Immature natural killer cell (primary cell): ENCODE measurements around the gene SOS2. TPM values are rescaled to one million over a fixed set of nuclear protein-coding genes. Genes with fewer than 3 reads are reported as not detected.

Experiments used
- DNase-seq, 3 donors: peaks; one replicate each; pipeline ENCODE4 v3.0.0; 2022; ENCODE audit warnings: mixed read lengths in 1 of 3
- H3K27ac Mint-ChIP-seq, 6 donors: one replicate each; pipeline ENCODE4 v1.8.0; 2020; ENCODE audit warnings: mixed read lengths in 6 of 6, mild to moderate bottlenecking in 5 of 6, inconsistent platforms in 4 of 6, moderate library complexity in 3 of 6
- H3K27me3 Mint-ChIP-seq, 3 donors: one replicate each; pipeline ENCODE4 v1.8.0; 2020 to 2021; ENCODE audit warnings: low read depth in 3 of 3, mild to moderate bottlenecking in 3 of 3, mixed read lengths in 3 of 3, moderate library complexity in 3 of 3, inconsistent platforms in 1 of 3
- H3K36me3 Mint-ChIP-seq, 3 donors: one replicate each; pipeline ENCODE4 v1.8.0; 2020; ENCODE audit warnings: mixed read lengths in 3 of 3, inconsistent platforms in 2 of 3, mild to moderate bottlenecking in 2 of 3
- H3K4me1 Mint-ChIP-seq, 2 donors: one replicate each; pipeline ENCODE4 v1.8.0; 2020; ENCODE audit warnings: inconsistent platforms in 2 of 2, mild to moderate bottlenecking in 2 of 2, mixed read lengths in 2 of 2, moderate library complexity in 1 of 2
- H3K4me3 Mint-ChIP-seq, 5 donors: one replicate each; pipeline ENCODE4 v1.8.0; 2020; ENCODE audit warnings: mild to moderate bottlenecking in 5 of 5, mixed read lengths in 5 of 5, inconsistent platforms in 3 of 5, moderate library complexity in 3 of 5
- H3K9me3 Mint-ChIP-seq, 6 donors: one replicate each; pipeline ENCODE4 v1.8.0; 2020; ENCODE audit warnings: mild to moderate bottlenecking in 6 of 6, mixed read lengths in 6 of 6, inconsistent platforms in 4 of 6, moderate library complexity in 3 of 6
- polyA plus RNA-seq, 3 donors: library from polyadenylated mRNA; unstranded; fragments of 300-500 nt; fragmentation: Illumina TruSeq; gene quantifications; one replicate each; pipeline ENCODE4 v1.2.3, GENCODE V29; 2021

Gene SOS2
- 10 to 100 TPM; 13.8 to 15.5 (median 14.3) TPM for polyA plus RNA-seq

DNA sequence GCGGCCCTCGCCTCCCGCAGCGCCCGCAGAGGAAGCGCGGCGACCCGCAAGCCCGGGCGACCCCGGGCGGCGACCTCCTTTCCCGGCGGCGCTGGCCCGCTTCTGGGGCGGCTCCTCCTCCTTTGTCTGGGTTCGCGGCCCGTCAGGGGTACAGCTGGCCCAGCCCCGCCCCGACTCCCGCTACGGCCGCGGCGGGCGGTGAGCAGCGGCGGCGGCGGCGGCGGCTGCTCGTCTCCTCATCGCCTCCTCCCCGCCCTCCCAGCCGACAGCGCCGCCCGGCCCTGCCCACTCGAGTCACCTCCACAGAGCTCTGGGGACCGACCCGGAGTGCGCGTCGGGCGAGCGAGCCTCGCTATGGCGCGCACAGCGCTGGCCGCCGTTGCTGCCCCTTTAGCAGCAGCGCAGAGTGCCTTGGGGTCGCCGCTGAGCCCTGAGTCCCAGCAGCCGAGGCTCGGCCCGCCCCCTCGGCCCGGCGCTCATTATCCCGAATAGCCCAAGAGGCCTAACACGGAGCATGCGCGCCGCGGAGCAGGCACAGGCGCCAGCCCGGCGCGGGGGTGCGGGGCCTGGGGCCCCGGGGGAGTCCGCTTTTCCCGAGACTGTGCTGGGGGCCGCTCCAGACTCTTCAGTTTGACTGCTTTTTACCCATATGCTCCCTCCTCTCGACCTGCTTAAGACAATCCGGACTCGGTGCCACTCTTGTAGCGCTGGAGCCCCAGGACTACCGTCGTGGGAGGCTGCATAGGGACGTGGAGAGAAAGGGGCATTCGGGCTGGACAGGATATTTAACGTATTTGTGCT is at the start of gene SOS2:
Gene SOS2, minus strand, starts transcription at position 104 of the 801 bp plus-strand sequence. CDS start 295 bp downstream, outside the sequence.
- peaks cover 2 to 11% (median 5%) of the 10 kb centered on the region in 3 donors for H3K27me3 Mint-ChIP-seq

GRCh38 chr14:50272498-50272897 is 41.1 kb upstream of the SOS2 start:
- Mint-ChIP-seq H3K4me3 (no peak overlapping the region), H3K36me3 (peaks cover 0 to 10% (median 9%) of the 10 kb centered on the region in 3 donors), H3K9me3 (no peaks in the 10 kb centered on the region), H3K27ac (peak overlapping the region in 1 of 6 donors; percentile 29), H3K27me3 (no peaks in the 10 kb centered on the region), H3K4me1 (no peaks in the 10 kb centered on the region)
- no peak for DNase-seq

More for the DNA sequence above, at the start of gene SOS2:
- peaks cover 33 to 40% of the 10 kb centered on the region in 2 donors for H3K4me1 Mint-ChIP-seq
- no peaks in the 10 kb centered on the region for H3K9me3 Mint-ChIP-seq
- peak; percentile 88 for DNase-seq
- peak within 1 kb of the TSS; percentile 91 to 98 (median 96) for H3K27ac Mint-ChIP-seq
- peaks cover 0 to 2% (median 0%) of the 10 kb centered on the region in 3 donors for H3K36me3 Mint-ChIP-seq
- H3K4me3 Mint-ChIP-seq, result peak within 1 kb of the TSS; percentile 89 to 98 (median 90)

GRCh38 chr14:50270932-50271331 is 39.6 kb upstream of the SOS2 start:
- Mint-ChIP-seq H3K4me3 (no peak overlapping the region), H3K4me1 (no peaks in the 10 kb centered on the region), H3K9me3 (no peaks in the 10 kb centered on the region), H3K27me3 (no peaks in the 10 kb centered on the region), H3K27ac (no peak overlapping the region), H3K36me3 (peaks cover 0 to 8% (median 5%) of the 10 kb centered on the region in 3 donors)
- no peak for DNase-seq

- no peak for DNase-seq
- Mint-ChIP-seq H3K27me3 (no peaks in the 10 kb centered on the region), H3K4me1 (no peaks in the 10 kb centered on the region), H3K36me3 (peaks cover 4 to 9% (median 6%) of the 10 kb centered on the region in 3 donors), H3K27ac (no peak overlapping the region), H3K9me3 (no peaks in the 10 kb centered on the region), H3K4me3 (no peak overlapping the region)
These were observed 33.7 kb upstream of the SOS2 start for GRCh38 chr14:50265029-50265428.

DNA sequence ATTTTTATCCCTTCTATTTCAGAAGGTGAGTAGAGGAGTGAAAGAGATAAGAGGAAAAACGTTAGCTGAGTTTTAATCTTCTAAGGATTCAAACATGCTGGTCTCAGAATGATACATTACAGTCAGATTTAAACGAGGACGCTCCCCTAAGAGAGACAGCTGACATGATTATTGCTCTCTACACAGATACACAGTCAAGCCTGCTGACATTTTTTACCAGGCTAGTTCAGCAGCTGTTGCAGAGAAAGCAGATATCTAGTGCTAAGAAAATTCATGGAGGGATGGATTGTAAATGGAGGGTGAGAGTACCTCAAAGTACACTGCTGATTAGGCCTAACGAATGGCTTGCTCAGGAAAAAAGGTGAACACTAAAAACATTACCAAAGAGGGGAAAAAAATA is 31.9 kb upstream of the SOS2 start:
- no peaks in the 10 kb centered on the region for H3K9me3 Mint-ChIP-seq
- H3K27ac Mint-ChIP-seq, result peak overlapping the region in 1 of 6 donors; percentile 19

DNA sequence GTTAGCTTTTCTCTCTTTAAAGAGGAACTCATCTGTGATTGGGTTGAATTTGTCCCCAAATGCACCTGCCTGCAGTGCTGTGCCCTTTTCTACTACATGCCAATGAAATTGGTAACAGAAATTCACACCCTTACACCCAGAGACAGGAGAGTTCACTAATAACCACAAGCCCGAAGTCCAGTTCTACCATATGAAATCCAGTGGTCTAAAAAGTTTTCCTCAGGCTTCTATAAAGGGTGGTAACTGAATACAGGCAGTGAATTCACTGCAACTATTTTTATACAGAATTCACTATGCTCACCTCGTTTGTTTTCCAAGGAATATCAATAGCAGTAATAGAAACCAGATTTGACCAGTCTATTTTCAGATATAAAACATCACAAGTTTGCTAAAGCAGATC is 31.5 kb upstream of the SOS2 start:
- no peaks in the 10 kb centered on the region for H3K27me3 Mint-ChIP-seq
- no peaks in the 10 kb centered on the region for H3K9me3 Mint-ChIP-seq
- H3K4me3 Mint-ChIP-seq, result no peak overlapping the region
- H3K27ac Mint-ChIP-seq, result no peak overlapping the region
- no peak for DNase-seq
- no peaks in the 10 kb centered on the region for H3K4me1 Mint-ChIP-seq
- H3K36me3 Mint-ChIP-seq, result peaks cover 4 to 9% (median 6%) of the 10 kb centered on the region in 3 donors

More for the DNA sequence above, 31.9 kb upstream of the SOS2 start:
- DNase-seq, result no peak
- Mint-ChIP-seq H3K27me3 (no peaks in the 10 kb centered on the region), H3K4me1 (no peaks in the 10 kb centered on the region), H3K36me3 (peaks cover 4 to 9% (median 6%) of the 10 kb centered on the region in 3 donors), H3K4me3 (no peak overlapping the region)

DNA sequence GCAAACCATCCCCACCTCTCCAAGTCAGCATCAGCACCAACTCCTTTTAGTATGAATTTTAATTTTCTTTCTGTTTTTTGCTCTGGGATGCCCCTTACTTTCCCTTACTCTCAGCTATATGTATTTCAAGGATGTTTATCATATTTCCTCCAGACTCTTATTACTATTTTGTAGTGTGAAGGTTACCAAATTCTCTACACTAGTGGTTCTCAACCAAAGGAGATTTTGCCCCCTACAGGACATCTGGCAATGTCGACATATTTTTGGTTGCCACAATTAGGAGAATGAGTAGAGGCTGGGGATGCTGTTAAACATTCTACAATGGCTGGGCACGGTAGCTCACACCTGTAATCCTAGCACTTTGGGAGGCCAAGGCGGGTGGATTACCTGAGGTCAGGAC is 29.1 kb upstream of the SOS2 start:
- Mint-ChIP-seq H3K4me1 (no peaks in the 10 kb centered on the region), H3K36me3 (peaks cover 4 to 9% (median 6%) of the 10 kb centered on the region in 3 donors), H3K4me3 (no peak overlapping the region), H3K27ac (no peak overlapping the region), H3K27me3 (no peaks in the 10 kb centered on the region), H3K9me3 (no peaks in the 10 kb centered on the region)
- peak; percentile 12 to 13 (median 13) for DNase-seq

DNA sequence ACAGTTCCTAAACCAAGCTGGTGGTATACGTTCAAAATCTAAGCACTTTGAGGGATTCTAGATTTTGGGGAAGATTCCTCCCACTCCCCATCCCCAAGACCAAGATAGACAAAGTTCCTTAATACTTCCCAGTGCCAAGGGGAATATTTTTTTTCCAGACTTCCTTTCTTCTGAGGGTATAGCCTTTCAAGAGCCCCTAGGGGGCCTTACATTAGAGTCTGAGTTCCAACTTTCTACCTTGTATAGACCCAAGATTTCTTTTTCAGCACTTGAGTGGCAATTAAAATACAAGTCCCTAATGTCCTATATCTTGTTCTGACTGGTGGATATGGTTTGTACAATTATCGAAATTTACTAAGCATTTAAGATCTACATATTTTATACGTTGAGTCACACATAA is 28.7 kb upstream of the SOS2 start:
- Mint-ChIP-seq H3K9me3 (no peaks in the 10 kb centered on the region), H3K4me3 (no peak overlapping the region), H3K27ac (no peak overlapping the region), H3K36me3 (peaks cover 4 to 9% (median 6%) of the 10 kb centered on the region in 3 donors), H3K27me3 (no peaks in the 10 kb centered on the region), H3K4me1 (no peaks in the 10 kb centered on the region)
- DNase-seq, result no peak

GRCh38 chr14:50257732-50258131 is 26.4 kb upstream of the SOS2 start:
- no peak for DNase-seq
- Mint-ChIP-seq H3K4me3 (no peak overlapping the region), H3K36me3 (peaks cover 7 to 18% (median 9%) of the 10 kb centered on the region in 3 donors), H3K27me3 (no peaks in the 10 kb centered on the region), H3K4me1 (no peaks in the 10 kb centered on the region), H3K9me3 (no peaks in the 10 kb centered on the region), H3K27ac (no peak overlapping the region)

DNA sequence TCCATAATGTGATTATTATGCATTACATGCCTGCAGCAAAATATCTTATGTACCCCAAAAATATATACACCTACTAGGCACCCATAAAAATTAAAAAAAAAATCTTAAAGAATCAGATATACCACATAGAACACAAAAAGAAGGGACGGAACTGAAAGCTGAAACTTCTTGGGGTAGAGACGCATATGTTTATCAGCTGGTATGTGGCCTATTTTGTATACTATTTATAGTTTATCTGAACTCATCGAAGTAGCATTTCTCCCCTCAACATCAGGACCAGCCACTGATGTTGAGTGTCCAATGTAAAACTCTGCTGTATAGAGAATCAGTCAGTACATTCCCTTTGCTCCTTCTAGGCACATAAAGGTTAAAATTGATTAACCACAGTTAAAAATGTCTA is 22.9 kb upstream of the SOS2 start:
- DNase-seq, result no peak
- Mint-ChIP-seq H3K4me3 (no peak overlapping the region), H3K9me3 (no peaks in the 10 kb centered on the region), H3K36me3 (peaks cover 14 to 22% (median 16%) of the 10 kb centered on the region in 3 donors), H3K4me1 (no peaks in the 10 kb centered on the region), H3K27ac (no peak overlapping the region), H3K27me3 (peaks cover 0 to 2% (median 0%) of the 10 kb centered on the region in 3 donors)

GRCh38 chr14:50249136-50249775 is 17.9 kb upstream of the SOS2 start:
- no peak overlapping the region for H3K4me3 Mint-ChIP-seq
- H3K36me3 Mint-ChIP-seq, result peaks cover 14 to 32% (median 24%) of the 10 kb centered on the region in 3 donors
- H3K4me1 Mint-ChIP-seq, result no peaks in the 10 kb centered on the region
- no peak overlapping the region for H3K27ac Mint-ChIP-seq
- DNase-seq, result no peak
- peaks cover 0 to 2% (median 0%) of the 10 kb centered on the region in 3 donors for H3K27me3 Mint-ChIP-seq
- H3K9me3 Mint-ChIP-seq, result no peaks in the 10 kb centered on the region

GRCh38 chr14:50247245-50247644 is 15.9 kb upstream of the SOS2 start:
- Mint-ChIP-seq H3K27ac (no peak overlapping the region), H3K4me1 (no peaks in the 10 kb centered on the region)

GRCh38 chr14:50242566-50243310 is 11.4 kb upstream of the SOS2 start:
- Mint-ChIP-seq H3K36me3 (peaks cover 0 to 7% (median 4%) of the 10 kb centered on the region in 3 donors), H3K4me1 (no peaks in the 10 kb centered on the region), H3K9me3 (no peaks in the 10 kb centered on the region), H3K27ac (peak overlapping the region in 1 of 6 donors; percentile 1), H3K4me3 (no peak overlapping the region), H3K27me3 (no peaks in the 10 kb centered on the region)
- no peak for DNase-seq

More at GRCh38 chr14:50247245-50247644, 15.9 kb upstream of the SOS2 start:
- H3K36me3 Mint-ChIP-seq, result peaks cover 9 to 22% (median 10%) of the 10 kb centered on the region in 3 donors
- DNase-seq, result no peak
- H3K4me3 Mint-ChIP-seq, result no peak overlapping the region
- H3K27me3 Mint-ChIP-seq, result peaks cover 0 to 2% (median 0%) of the 10 kb centered on the region in 3 donors
- H3K9me3 Mint-ChIP-seq, result no peaks in the 10 kb centered on the region
